Activated CD8-positive, alpha-beta T cell treated with anti-CD3 and anti-CD28 coated beads for 36 hours (primary cell): Measurements from ENCODE around the gene BAZ2A. TPM values are rescaled to one million over a fixed set of nuclear protein-coding genes. Genes with fewer than 3 reads are reported as not detected.

Source experiments
- ATAC-seq: fragments of 200-7000 bp; cut with Tn5 transposase; one replicate; pipeline ENCODE4 v1.10.0; 2021; ENCODE audit warnings: mild to moderate bottlenecking, moderate library complexity
- CTCF ChIA-PET: fragments of 350-600 bp; sonication (Branson Sonifier 250); formaldehyde crosslinking; loops from one replicate; lab custom pipeline; 2021; ENCODE audit warnings: antibody characterized with exemption; lab: Charles Lee
- POLR2A ChIA-PET: fragments of 350-600 bp; sonication (Branson Sonifier 250); formaldehyde crosslinking; loops from one replicate; lab custom pipeline; 2021; ENCODE audit warnings: antibody characterized with exemption; lab: Charles Lee
- DNase-seq: peaks from one replicate; pipeline ENCODE4 v3.0.0-alpha.2; 2020
- H3K27ac Mint-ChIP-seq: one replicate; pipeline ENCODE4 v1.8.0; 2021; ENCODE audit warnings: mild to moderate bottlenecking, mixed read lengths
- H3K27me3 Mint-ChIP-seq: one replicate; pipeline ENCODE4 v1.8.0; 2021; ENCODE audit warnings: mixed read lengths
- H3K36me3 Mint-ChIP-seq: one replicate; pipeline ENCODE4 v1.8.0; 2021; ENCODE audit warnings: low read depth, mixed read lengths
- H3K4me1 Mint-ChIP-seq: one replicate; pipeline ENCODE4 v1.8.0; 2021; ENCODE audit warnings: low read depth, mixed read lengths
- H3K4me3 Mint-ChIP-seq: one replicate; pipeline ENCODE4 v1.8.0; 2021; ENCODE audit warnings: mild to moderate bottlenecking, moderate library complexity, mixed read lengths
- H3K9me3 Mint-ChIP-seq: one replicate; pipeline ENCODE4 v1.8.0; 2021; ENCODE audit warnings: mixed read lengths
- CTCF ChIP-seq: fragments of 200-600 bp; IDR thresholded peaks from one replicate; pipeline ENCODE4 v1.8.0; 2022; ENCODE audit warnings: antibody characterized with exemption, mild to moderate bottlenecking
- intact Hi-C: fragments of 100-400 bp; cut with micrococcal nuclease; formaldehyde crosslinking; loops from one replicate; pipeline ENCODE4 v1.10.0; 2022
- total RNA-seq, 2 experiments: library from RNA; stranded (reverse); gene quantifications; one replicate each; pipeline ENCODE4 v1.2.3, GENCODE V29; 2021

The BAZ2A gene
- total RNA-seq, 2 experiments from 2014 or later = 80.1 to 89.3 TPM

DNA sequence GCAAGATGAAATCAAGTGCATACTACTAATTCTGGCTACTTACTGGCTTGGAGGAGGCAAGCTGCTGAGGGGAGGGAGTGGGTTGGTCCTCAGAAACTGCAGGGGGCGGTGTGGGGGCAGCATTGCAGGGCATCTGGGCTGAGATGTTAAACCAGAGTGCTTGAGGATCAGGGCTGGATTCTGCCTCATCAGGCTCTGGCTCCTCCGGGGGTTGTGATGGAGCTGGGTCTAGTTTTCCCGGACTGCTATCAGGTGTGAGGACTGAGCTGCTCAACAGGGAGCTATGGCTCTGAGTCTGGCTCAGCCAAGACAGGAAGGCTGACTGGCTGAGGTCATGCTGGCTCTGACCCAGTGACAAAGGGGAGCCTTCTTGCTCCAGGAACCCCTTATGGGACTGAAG, 28.6 kb downstream of the BAZ2A start:
- TF ChIP-seq CTCF = no peak
- Mint-ChIP-seq H3K9me3 (no peaks in the 10 kb centered on the region), H3K4me3 (no peak overlapping the region), H3K36me3 (peaks cover 66% of the 10 kb centered on the region), H3K4me1 (peaks cover 2% of the 10 kb centered on the region), H3K27ac (peak overlapping the region; percentile 17), H3K27me3 (no peaks in the 10 kb centered on the region)
- intact Hi-C loops = no loop called here
- ChIA-PET POLR2A (no interaction called here), CTCF (interaction anchor here (0.7 to 3.2 kb wide), 11 partner anchors 10 to 137 kb away, joined by 3 to 19 read pairs (median 5); no protein-coding TSS in a partner anchor)
- DNase-seq = peak; percentile 58
- ATAC-seq = peak; percentile 72

GRCh38 chr12:56600753-56601152, 29.4 kb downstream of the BAZ2A start:
- Mint-ChIP-seq H3K4me1 (peaks cover 6% of the 10 kb centered on the region), H3K4me3 (no peak overlapping the region), H3K36me3 (peaks cover 59% of the 10 kb centered on the region), H3K9me3 (no peaks in the 10 kb centered on the region), H3K27me3 (no peaks in the 10 kb centered on the region), H3K27ac (no peak overlapping the region)
- CTCF ChIA-PET = interaction anchor here (0.7 to 3.2 kb wide), 8 partner anchors 10 to 137 kb away, joined by 3 to 19 read pairs (median 4); no protein-coding TSS in a partner anchor
- TF ChIP-seq CTCF = no peak
- POLR2A ChIA-PET = no interaction called here
- ATAC-seq = no peak
- intact Hi-C loops = no loop called here
- DNase-seq = no peak

- intact Hi-C loops = no loop called here
- Mint-ChIP-seq H3K4me1 (peaks cover 6% of the 10 kb centered on the region), H3K4me3 (no peak overlapping the region), H3K36me3 (peaks cover 54% of the 10 kb centered on the region), H3K27me3 (no peaks in the 10 kb centered on the region), H3K9me3 (no peaks in the 10 kb centered on the region), H3K27ac (no peak overlapping the region)
- ATAC-seq (no peak), DNase-seq (no peak)
- TF ChIP-seq CTCF = no peak
- CTCF ChIA-PET = no interaction called here
- POLR2A ChIA-PET = no interaction called here
These were observed 30.3 kb downstream of the BAZ2A start for GRCh38 chr12:56599797-56600196.

GRCh38 chr12:56599041-56599440, 31.1 kb downstream of the BAZ2A start:
- Mint-ChIP-seq H3K4me1 (peaks cover 6% of the 10 kb centered on the region), H3K4me3 (no peak overlapping the region), H3K27ac (no peak overlapping the region), H3K9me3 (no peaks in the 10 kb centered on the region), H3K27me3 (no peaks in the 10 kb centered on the region), H3K36me3 (peaks cover 47% of the 10 kb centered on the region)
- CTCF ChIA-PET = no interaction called here
- TF ChIP-seq CTCF = no peak
- ATAC-seq (no peak), DNase-seq (no peak)
- POLR2A ChIA-PET = no interaction called here
- intact Hi-C loops = no loop called here

DNA sequence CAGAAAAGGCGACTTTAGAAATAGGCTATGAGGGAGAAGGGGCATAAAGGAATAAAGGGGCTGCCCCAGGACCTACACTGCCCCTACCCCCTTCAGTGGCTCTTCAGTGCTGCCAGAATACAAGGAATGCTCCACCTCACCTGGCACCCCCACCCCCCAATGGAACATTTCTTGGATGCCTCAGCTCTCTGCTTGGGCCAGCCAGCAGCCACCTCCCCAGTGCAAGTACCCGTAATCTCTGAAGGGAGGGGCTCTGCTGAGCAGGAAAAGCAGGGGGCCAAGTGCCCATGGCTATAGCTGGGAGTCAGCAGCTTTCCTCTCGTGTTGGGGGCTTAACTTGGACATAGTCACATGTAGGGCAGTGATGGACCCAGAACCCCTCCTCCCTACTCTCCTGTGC, 33.3 kb downstream of the BAZ2A start:
- no peak for DNase-seq
- no peak overlapping the region for H3K4me3 Mint-ChIP-seq
- POLR2A ChIA-PET = no interaction called here

More for the DNA sequence above, 33.3 kb downstream of the BAZ2A start:
- H3K4me1 Mint-ChIP-seq = peaks cover 6% of the 10 kb centered on the region
- CTCF ChIA-PET = interaction anchor here (3.8 to 4.9 kb wide), 3 partner anchors 16 to 82 kb away, joined by 13 to 72 read pairs (median 16); no protein-coding TSS in a partner anchor
- peak overlapping the region; percentile 37 for H3K27ac Mint-ChIP-seq
- TF ChIP-seq CTCF = no peak
- no peaks in the 10 kb centered on the region for H3K9me3 Mint-ChIP-seq
- H3K36me3 Mint-ChIP-seq = peaks cover 32% of the 10 kb centered on the region
- H3K27me3 Mint-ChIP-seq = no peaks in the 10 kb centered on the region
- no peak for ATAC-seq
- intact Hi-C loops = no loop called here
